Glutamatergic neuron (in vitro differentiated cells): ENCODE measurements around the gene ACTR3. TPM values are rescaled to one million over a fixed set of nuclear protein-coding genes. Genes with fewer than 3 reads are reported as not detected.

Experiments
- DNase-seq: peaks from one replicate; pipeline ENCODE4 v3.0.0; 2022
- H3K27ac Mint-ChIP-seq: one replicate; pipeline ENCODE4 v1.8.0; 2020; ENCODE audit warnings: mild to moderate bottlenecking, mixed read lengths, inconsistent platforms; ENCODE audit not compliant: unreplicated experiment
- H3K27me3 Mint-ChIP-seq: one replicate; pipeline ENCODE4 v1.8.0; 2020; ENCODE audit warnings: mild to moderate bottlenecking, moderate library complexity, mixed read lengths, inconsistent platforms; ENCODE audit not compliant: unreplicated experiment
- H3K36me3 Mint-ChIP-seq: one replicate; pipeline ENCODE4 v1.8.0; 2020; ENCODE audit warnings: mild to moderate bottlenecking, mixed read lengths, inconsistent platforms; ENCODE audit not compliant: unreplicated experiment
- H3K4me1 Mint-ChIP-seq: one replicate; pipeline ENCODE4 v1.8.0; 2020; ENCODE audit warnings: mild to moderate bottlenecking, low read depth, mixed read lengths, inconsistent platforms; ENCODE audit not compliant: unreplicated experiment
- H3K4me3 Mint-ChIP-seq: one replicate; pipeline ENCODE4 v1.8.0; 2020; ENCODE audit warnings: mild to moderate bottlenecking, mixed read lengths, inconsistent platforms; ENCODE audit not compliant: unreplicated experiment
- H3K9me3 Mint-ChIP-seq: one replicate; pipeline ENCODE4 v1.8.0; 2020; ENCODE audit warnings: mild to moderate bottlenecking, moderate library complexity, mixed read lengths, inconsistent platforms; ENCODE audit not compliant: unreplicated experiment
- total RNA-seq: library from RNA; stranded (reverse); fragmentation: NEBNext Ultra II Directional; extraction: Animal tissue kit (Norgen Biotek cat#: 25700); gene quantifications from one replicate; pipeline ENCODE4 v1.2.1, GENCODE V29; 2021; ENCODE audit not compliant: unreplicated experiment
- TF ChIP-seq, protein P1 (sequence below): fragments of 200-600 bp; sonication (generic); IDR thresholded peaks from one replicate; pipeline ENCODE4 v1.5.0; 2021; ENCODE audit not compliant: partially characterized antibody, unreplicated experiment

Gene ACTR3
- total RNA-seq, 1 donor from 2014 or later: 154 TPM

DNA sequence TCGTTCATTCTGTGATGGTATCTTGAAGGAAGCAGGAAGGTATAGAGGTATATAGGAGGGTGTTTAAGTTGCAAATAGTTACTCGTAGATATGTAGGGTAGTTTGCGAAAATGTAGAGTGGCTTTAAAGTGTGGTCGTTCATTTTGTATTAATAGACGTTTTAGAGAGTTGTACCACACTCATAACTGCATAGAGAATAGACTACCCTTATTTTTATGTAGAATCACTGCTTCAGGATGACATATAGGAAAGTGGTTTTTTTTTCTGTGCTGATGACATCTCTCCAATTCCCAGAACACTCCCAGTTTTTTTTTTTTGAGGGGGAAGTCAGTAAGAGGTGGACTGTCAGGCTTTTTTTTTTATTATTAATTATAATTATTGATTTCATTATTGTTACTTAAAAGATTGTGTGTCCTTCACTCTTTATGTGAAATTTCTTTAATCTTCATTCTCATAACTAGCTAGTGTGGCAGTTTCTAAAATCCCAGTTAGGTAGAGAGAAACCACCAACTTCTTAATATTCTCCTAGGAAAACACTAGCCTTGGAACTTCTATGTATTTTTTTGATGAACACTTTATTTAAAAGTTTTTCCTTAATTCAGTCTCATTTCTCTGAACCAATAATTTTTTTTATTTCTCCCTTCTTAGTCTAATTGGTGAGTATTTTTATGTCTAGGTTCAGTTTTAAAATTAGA lies 1.5 kb downstream of the ACTR3 start:
- Mint-ChIP-seq H3K4me1 (peaks cover 19% of the 10 kb centered on the region), H3K27ac (peak overlapping the region; percentile 90)
- DNase-seq: no peak

DNA sequence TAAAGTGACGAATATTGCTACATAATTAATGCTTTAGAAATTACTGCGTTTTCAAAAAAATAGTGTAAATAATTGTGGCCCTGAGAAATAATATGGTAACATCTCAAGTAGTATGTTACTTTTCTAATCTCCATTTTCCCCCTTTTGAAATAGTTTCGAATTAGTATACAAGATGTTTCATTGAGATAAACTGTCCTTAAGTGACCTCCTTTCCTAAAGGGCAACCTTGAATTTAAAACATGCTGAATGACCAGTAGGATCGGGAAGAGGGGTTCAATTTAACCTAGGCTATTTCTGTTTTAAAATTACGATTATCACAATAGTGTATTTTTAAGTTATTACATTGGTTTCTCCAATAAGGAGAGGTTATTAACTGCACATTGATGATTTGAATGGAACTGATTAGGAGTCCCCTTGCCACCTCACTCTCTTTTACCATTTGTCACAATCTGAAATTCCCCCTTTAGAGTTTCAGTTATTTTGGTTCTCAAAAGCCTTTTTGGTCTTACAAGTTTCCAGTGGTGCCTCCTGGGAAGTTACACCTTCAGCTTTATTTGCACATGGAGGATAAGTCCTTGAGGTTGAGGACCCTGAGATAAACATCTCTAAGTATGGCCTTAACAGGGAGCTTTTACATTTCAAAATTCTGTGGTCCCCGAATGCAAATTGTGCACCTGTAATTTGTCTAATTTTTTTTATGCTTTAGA lies 2.3 kb downstream of the ACTR3 start:
- TF ChIP-seq, protein P1, sequence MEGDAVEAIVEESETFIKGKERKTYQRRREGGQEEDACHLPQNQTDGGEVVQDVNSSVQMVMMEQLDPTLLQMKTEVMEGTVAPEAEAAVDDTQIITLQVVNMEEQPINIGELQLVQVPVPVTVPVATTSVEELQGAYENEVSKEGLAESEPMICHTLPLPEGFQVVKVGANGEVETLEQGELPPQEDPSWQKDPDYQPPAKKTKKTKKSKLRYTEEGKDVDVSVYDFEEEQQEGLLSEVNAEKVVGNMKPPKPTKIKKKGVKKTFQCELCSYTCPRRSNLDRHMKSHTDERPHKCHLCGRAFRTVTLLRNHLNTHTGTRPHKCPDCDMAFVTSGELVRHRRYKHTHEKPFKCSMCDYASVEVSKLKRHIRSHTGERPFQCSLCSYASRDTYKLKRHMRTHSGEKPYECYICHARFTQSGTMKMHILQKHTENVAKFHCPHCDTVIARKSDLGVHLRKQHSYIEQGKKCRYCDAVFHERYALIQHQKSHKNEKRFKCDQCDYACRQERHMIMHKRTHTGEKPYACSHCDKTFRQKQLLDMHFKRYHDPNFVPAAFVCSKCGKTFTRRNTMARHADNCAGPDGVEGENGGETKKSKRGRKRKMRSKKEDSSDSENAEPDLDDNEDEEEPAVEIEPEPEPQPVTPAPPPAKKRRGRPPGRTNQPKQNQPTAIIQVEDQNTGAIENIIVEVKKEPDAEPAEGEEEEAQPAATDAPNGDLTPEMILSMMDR: no peak
- no peaks in the 10 kb centered on the region for H3K27me3 Mint-ChIP-seq
- H3K36me3 Mint-ChIP-seq: no peaks in the 10 kb centered on the region
- DNase-seq: no peak
- peak overlapping the region; percentile 93 for H3K4me3 Mint-ChIP-seq
- peaks cover 22% of the 10 kb centered on the region for H3K4me1 Mint-ChIP-seq
- H3K27ac Mint-ChIP-seq: no peak overlapping the region
- peaks cover 9% of the 10 kb centered on the region for H3K9me3 Mint-ChIP-seq

More for the DNA sequence above, 1.5 kb downstream of the ACTR3 start:
- TF ChIP-seq, protein P1: no peak
- H3K9me3 Mint-ChIP-seq: peaks cover 9% of the 10 kb centered on the region
- H3K36me3 Mint-ChIP-seq: no peaks in the 10 kb centered on the region
- no peaks in the 10 kb centered on the region for H3K27me3 Mint-ChIP-seq
- peak overlapping the region; percentile 93 for H3K4me3 Mint-ChIP-seq

DNA sequence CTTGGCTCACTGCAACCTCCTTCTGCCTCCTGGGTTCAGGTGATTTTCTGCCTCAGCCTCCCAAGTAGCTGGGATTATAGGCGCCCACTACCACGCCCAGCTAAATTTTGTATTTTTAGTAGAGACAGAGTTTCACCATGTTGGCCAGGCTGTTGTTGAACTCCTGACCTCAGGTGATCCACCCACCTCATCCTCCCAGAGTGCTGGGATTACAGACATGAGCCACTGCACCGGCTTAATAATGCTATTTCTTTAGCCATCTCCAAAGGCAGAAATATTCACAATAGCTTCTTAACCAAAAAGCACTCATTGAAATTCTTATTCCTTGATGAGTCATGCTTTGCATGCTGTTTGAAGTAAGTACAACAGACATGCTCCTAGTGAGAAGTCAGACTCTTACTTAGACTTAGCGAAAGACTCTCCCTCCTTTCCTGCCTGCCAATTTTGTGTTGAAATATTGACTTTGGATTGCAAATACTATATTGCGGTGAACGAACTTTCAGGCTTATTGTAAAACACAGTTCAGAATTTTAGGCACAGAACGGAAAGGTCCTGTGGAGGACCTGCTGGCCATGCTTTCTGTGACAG lies 4.4 kb downstream of the ACTR3 start:
- no peak for DNase-seq
- Mint-ChIP-seq H3K27me3 (no peaks in the 10 kb centered on the region), H3K27ac (no peak overlapping the region), H3K36me3 (no peaks in the 10 kb centered on the region), H3K4me3 (no peak overlapping the region), H3K4me1 (peaks cover 23% of the 10 kb centered on the region), H3K9me3 (peaks cover 6% of the 10 kb centered on the region)
- TF ChIP-seq, protein P1: no peak

DNA sequence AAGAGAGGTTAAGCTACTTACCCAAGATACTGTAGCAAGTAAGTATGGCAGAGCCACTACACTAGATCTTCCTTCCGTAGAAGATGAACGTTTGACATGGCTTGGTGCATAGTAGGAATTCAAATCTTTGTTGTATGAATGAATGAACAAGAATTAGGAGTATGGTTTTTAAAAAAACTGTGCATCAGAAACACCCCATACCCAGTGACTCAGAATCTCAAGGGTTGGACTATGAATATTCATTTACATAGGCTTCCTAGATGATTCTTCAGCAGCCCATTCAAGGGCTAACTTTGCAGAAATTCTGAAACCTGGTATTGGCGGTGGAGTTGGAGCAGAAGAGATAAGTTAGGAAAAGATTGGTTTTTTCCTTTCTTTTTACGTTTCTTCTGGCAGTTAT lies 5.4 kb downstream of the ACTR3 start:
- peaks cover 25% of the 10 kb centered on the region for H3K4me1 Mint-ChIP-seq
- no peak overlapping the region for H3K4me3 Mint-ChIP-seq
- no peaks in the 10 kb centered on the region for H3K36me3 Mint-ChIP-seq
- TF ChIP-seq, protein P1: no peak
- no peak for DNase-seq
- peaks cover 4% of the 10 kb centered on the region for H3K9me3 Mint-ChIP-seq
- H3K27ac Mint-ChIP-seq: no peak overlapping the region
- H3K27me3 Mint-ChIP-seq: no peaks in the 10 kb centered on the region
